Neuron (in vitro differentiated cells): ENCODE results near the gene RMC1.
"Not testable (repeated sequence)": the region's sequence is repeated elsewhere in the genome, so short reads cannot be mapped to it uniquely, and the experiment has no call there.

Experiments
- H2AFZ ChIP-seq: one replicate; pipeline ENCODE4 v1.6.1; 2013; ENCODE audit warnings: low read depth, mild to moderate bottlenecking, inconsistent platforms, low read length, moderate library complexity
- H3K27me3 ChIP-seq: one replicate; pipeline ENCODE4 v1.6.1; 2013; ENCODE audit warnings: low read length; ENCODE audit not compliant: insufficient read depth
- H3K36me3 ChIP-seq: one replicate; pipeline ENCODE4 v1.6.1; 2013; ENCODE audit warnings: low read length; ENCODE audit not compliant: insufficient read depth
- H3K4me1 ChIP-seq: one replicate; pipeline ENCODE4 v1.6.1; 2013; ENCODE audit warnings: low read length; ENCODE audit not compliant: insufficient read depth
- H3K4me3 ChIP-seq: 2 replicates; pipeline ENCODE4 v1.5.1; 2013; ENCODE audit warnings: mild to moderate bottlenecking, low read length, moderate library complexity
- H3K9me3 ChIP-seq: one replicate; pipeline ENCODE4 v1.6.1; 2013; ENCODE audit warnings: low read length

The RMC1 gene

DNA sequence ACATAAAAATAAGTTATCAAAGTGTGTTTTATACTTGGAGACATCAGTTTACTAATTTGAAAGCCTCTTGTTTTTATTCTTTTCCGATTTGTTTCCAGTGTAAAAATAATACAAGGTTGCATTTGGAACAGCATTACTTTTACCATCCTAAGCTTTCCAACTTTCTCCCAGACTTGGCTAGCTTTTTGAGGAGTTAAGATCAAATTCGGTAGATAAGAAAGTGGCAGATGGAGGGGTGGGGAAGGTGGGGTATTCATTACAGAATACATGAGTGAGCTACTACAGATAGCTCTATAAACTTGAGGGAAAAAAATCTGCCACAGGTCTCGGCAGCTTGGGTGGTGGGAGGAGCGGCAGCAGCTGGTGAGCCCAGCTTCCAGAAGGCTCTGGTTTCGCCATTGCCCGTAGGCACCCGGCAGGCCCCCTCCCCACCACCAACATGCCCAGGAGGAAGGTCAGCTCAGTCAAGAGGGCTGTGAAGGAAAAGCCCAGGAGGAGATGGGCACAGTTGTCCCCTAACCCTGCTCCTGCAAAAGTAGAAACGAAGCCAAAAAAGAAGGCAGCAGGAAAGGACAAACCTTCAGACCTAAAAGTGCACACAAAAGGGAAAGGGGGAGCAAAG, 18.6 kb upstream of the RMC1 start:
- Histone ChIP-seq H3K27me3 (no peaks in the 10 kb centered on the region), H3K36me3 (peaks cover 21% of the 10 kb centered on the region), H3K4me3 (no peak overlapping the region), H3K4me1 (no peaks in the 10 kb centered on the region), H2AFZ (no peak overlapping the region), H3K9me3 (no peaks in the 10 kb centered on the region)

DNA sequence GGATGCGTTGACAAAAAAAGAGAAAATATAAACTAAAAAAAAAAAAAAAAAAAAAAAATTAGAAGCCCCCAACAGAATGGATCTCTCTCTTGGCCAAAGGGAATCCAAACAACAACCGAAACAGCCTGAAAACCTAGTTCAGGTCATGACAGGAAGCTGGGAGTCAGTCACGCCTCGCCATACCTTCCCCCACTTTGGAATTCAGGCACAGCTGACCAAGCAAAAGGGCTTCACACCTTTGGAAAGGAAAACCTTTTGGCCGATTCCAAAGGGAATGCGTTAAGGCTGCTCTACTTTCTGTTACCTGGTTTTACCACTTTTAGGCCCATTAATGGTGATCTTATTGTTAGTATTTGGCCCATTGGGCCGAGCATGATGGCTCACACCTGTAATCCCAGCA, 17.9 kb upstream of the RMC1 start:
- Histone ChIP-seq H3K4me1 (no peaks in the 10 kb centered on the region), H3K9me3 (no peaks in the 10 kb centered on the region), H3K27me3 (no peaks in the 10 kb centered on the region), H3K4me3 (no peak overlapping the region), H2AFZ (no peak overlapping the region), H3K36me3 (peaks cover 14% of the 10 kb centered on the region)

DNA sequence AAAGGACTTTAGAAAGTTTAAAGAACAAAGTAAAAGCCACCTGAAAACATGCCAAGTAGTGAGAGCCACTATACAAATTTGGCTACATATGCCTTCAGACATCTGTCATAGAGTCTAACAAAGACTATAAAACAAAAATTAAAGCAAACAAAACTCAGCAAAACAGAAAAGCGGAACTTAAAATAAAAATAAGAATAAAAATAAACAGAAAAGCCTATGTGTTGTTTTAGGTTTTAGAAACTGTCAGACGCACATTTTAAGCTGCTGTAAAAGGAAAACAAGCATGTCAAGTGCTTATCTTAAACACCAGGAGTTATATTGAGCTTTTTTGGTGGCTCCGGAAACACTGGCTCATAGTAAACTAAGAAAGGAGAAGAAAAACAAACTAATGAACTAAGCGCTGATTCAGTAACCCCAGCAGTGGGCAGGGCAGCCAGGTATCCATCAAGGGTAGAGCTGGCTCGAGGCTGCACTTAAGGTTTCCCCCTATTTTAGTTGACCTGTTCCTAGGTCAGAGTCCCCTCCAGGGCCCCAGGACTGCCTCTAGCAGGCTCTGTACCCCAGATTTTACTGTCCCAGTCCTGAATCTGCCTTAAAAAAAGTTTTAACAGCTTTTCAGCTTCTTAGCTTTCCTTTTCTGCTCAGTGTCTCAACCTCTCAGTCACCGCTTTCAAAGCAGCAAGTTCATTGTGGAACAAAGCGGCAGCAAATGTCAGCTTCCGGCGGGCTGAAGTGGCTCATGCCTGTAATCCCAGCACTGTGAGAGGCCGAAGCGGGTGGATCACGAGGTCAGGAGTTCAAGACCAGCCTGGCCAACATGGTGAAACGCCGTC, 15.4 kb upstream of the RMC1 start:
- Histone ChIP-seq H2AFZ (no peak overlapping the region), H3K36me3 (no peaks in the 10 kb centered on the region), H3K4me3 (no peak overlapping the region)

DNA sequence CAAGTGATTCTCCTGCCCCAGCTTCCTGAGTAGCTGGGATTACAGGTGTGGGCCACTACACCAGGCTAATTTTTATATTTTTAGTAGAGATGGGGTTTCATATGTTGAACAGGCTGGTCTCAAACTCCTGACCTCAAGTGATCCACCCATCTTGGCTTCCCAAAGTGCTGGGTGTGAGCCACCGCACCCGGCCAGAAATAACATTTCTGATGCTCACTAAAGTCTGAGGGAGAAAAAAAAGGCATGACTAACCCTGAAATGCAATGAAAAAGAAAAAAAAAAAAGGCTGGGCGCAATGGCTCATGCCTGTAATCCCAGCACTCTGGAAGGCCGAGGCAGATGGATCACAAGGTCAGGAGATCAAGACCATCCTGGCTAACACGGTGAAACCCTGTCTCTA, 13.7 kb upstream of the RMC1 start:
- not testable (repeated sequence) for H3K27me3 ChIP-seq, H3K36me3 ChIP-seq, H3K4me3 ChIP-seq, H3K9me3 ChIP-seq, H2AFZ ChIP-seq, H3K4me1 ChIP-seq

More for the DNA sequence above, 15.4 kb upstream of the RMC1 start:
- no peaks in the 10 kb centered on the region for H3K27me3 ChIP-seq
- no peaks in the 10 kb centered on the region for H3K9me3 ChIP-seq
- no peaks in the 10 kb centered on the region for H3K4me1 ChIP-seq

DNA sequence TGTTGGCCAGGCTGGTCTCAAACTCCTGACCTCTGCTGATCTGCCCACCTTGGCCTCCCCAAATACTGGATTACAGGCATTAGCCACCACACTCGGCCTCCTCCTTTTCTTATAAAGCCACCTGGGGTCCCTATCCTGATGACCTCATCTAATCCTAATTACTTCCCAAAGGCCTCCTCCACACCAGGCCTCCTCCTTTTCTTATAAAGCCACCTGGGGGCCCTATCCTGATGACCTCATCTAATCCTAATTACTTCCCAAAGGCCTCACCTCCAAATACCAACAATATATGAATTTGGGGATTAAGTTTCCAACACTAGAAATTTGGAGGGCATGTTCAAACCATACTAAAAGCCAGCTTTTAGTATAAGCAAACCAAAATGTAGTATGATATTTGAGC, 9.7 kb upstream of the RMC1 start:
- Histone ChIP-seq H3K27me3 (no peaks in the 10 kb centered on the region), H3K4me1 (peaks cover 10% of the 10 kb centered on the region), H3K4me3 (no peak overlapping the region), H3K9me3 (no peaks in the 10 kb centered on the region), H3K36me3 (no peaks in the 10 kb centered on the region), H2AFZ (no peak overlapping the region)

DNA sequence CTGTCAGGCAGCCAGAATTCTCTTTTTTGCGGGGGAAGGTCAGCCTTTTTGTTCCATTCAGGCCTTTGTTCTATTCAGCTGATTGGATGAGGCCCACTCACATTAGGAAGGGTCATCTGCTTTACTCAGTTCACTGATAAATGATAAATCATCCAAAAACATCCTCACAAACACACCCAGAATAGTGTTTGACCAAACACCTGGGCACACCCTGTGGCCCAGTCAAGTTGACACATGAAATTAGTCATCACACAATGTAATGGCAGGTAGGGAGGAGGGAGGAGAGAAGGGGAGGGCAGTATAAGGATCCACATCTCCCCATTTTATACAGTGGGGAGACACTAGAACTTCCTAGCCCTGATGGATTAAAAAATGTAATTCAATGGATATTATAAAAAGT, 8.3 kb upstream of the RMC1 start:
- Histone ChIP-seq H3K9me3 (no peaks in the 10 kb centered on the region), H3K4me1 (peaks cover 10% of the 10 kb centered on the region), H3K27me3 (no peaks in the 10 kb centered on the region), H3K36me3 (no peaks in the 10 kb centered on the region), H3K4me3 (no peak overlapping the region), H2AFZ (no peak overlapping the region)

DNA sequence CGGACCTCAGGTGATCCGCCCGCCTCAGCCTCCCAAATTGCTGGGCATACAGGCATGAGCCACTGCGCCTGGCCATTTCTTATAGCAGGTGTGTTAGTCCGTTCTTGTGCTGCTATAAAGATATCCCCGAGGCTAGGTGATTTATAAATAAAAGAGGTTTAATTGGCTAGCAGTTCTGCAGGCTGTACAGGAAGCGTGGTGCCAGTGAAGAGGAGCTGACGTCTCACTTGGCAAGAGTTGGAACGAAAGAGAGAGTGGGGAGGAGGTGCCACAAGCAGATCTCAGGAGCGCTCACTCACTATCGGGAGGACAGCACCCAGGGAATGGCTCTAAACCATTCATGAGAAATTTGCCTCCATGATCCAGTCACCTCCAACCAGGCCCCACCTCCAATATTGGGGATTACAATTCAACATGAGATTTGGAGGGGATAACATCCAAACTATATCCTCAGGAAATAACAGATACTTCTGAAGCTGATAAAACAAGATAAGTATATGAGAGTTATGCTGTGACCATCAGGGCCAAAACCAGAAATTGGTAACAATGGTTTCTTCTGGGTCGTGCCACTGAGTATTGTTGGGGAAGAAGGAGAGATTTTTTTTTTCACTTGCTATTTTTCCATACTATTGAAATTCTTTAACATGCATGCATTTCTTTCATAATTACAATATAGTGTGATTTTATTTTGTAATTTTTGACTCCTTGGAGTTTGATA, 7.4 kb upstream of the RMC1 start:
- Histone ChIP-seq H3K27me3 (no peaks in the 10 kb centered on the region), H3K4me1 (peaks cover 10% of the 10 kb centered on the region), H3K4me3 (no peak overlapping the region), H3K9me3 (no peaks in the 10 kb centered on the region), H2AFZ (no peak overlapping the region), H3K36me3 (no peaks in the 10 kb centered on the region)

DNA sequence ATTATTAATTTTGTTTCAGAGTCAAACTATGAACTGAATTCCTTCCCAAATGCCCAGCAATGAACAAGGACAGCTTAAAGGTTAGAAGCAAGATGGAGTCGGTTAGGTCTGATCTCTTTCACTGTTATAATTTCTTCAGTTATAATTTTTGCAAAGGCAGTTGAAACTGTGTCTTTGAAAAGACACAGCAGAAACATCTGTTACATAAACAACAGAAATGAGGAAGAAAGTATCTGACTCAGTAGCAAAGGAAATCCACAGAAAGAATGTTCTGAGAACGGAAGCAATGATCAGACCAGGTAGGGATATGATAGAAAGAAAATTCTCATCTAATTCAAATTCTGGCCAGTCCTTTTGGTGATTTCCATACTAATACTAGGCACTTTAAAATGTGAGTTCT, 5.2 kb upstream of the RMC1 start:
- H2AFZ ChIP-seq: no peak overlapping the region
- H3K4me1 ChIP-seq: peaks cover 15% of the 10 kb centered on the region
- no peaks in the 10 kb centered on the region for H3K36me3 ChIP-seq
- H3K27me3 ChIP-seq: no peaks in the 10 kb centered on the region
- H3K9me3 ChIP-seq: no peaks in the 10 kb centered on the region
- H3K4me3 ChIP-seq: no peak overlapping the region

DNA sequence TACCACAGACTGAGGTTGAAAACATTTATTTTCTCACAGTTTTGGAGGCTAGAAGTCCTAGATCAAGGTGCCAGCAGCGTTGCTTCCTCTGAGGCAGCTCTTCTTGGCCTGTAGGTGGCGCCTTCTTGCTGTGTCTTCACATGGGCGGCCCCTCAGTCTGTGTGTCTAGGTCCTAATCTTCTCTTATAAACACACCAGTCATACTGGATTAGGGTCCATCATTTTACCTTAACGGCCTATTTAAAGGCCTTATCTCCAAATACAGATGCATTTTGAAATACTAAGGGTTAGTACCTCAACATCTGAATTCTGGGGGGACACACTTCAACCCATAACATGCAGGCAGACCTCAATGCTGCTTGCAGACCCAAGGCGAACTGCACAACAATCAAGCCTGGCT, 4.4 kb upstream of the RMC1 start:
- Histone ChIP-seq H3K36me3 (no peaks in the 10 kb centered on the region), H3K9me3 (no peaks in the 10 kb centered on the region)

DNA sequence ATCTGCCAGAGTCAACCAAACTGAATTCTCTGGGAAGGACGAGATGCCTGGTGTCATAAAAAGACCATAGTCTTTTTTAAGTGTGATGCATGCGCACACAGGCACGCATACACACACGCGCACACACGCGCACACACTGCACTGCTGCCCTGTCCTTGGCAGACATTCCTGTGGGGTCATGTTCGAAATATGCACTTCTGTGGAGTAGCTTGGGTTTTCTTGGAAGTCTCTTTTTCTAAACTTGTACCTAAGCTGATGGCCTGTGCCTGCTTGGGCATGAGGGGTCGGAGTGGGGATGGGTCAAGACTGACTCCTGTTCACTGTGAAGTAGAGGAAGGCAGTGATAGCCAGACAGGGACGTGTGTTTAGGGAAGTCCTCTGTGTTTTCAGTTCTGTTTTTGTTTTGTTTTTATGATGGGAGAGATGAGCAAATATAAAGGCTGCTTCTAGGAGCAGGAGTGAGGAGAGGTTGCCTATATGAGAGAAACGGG, 4.0 kb upstream of the RMC1 start:
- Histone ChIP-seq H3K36me3 (no peaks in the 10 kb centered on the region), H3K27me3 (no peaks in the 10 kb centered on the region)

More for the DNA sequence above, 4.4 kb upstream of the RMC1 start:
- Histone ChIP-seq H3K27me3 (no peaks in the 10 kb centered on the region), H3K4me3 (no peak overlapping the region), H2AFZ (peak overlapping the region; percentile 17), H3K4me1 (peaks cover 17% of the 10 kb centered on the region)

DNA sequence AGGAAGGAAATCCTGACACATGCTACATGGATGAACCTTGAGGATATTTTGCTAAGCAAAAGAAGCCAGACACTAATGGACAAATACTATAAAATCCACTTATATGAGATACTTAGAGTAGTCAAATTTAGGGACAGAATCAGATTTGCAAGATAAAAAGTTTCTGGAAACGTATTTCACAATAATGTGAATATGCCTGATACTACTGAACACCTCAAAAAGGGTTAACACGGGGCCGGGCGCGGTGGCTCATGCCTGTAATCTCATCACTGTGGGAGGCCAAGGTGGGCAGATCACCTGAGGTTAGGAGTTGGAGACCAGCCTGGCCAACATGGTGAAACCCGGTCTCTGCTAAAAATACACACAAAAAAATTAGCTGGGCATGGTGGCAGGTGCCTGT, 1.7 kb upstream of the RMC1 start:
- no peaks in the 10 kb centered on the region for H3K9me3 ChIP-seq
- H3K4me1 ChIP-seq: peaks cover 17% of the 10 kb centered on the region
- H3K27me3 ChIP-seq: no peaks in the 10 kb centered on the region
- H3K36me3 ChIP-seq: peaks cover 4% of the 10 kb centered on the region
- H2AFZ ChIP-seq: no peak overlapping the region
- no peak overlapping the region for H3K4me3 ChIP-seq

More for the DNA sequence above, 4.0 kb upstream of the RMC1 start:
- Histone ChIP-seq H3K9me3 (no peaks in the 10 kb centered on the region), H3K4me1 (peaks cover 21% of the 10 kb centered on the region), H2AFZ (peak overlapping the region; percentile 17), H3K4me3 (no peak overlapping the region)

DNA sequence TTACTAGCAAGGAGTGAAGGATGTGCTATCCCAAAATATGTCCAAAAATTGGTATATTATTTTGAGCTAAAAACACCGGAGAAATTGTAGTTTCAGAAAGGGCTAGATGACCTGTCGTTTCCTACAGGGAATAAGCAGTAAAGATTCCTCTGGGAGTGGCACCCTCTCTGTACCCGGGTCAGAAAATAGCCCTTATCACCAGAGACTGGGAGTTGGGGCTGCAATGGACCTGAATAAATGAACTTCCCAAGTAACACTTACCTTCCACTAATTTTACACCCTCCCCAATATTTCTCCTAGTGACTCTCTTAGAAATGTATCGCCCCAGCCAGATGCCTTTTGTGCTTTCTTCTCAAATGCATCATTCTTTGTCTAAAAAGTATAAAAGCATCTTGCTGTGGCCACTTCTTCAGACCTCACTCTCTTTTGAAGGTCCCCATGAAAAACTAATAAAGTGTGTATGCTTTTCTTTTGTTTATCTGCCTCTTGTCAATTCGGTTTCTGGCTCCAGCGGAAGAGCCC, 734 bp upstream of the RMC1 start:
- Histone ChIP-seq H3K27me3 (no peaks in the 10 kb centered on the region), H3K4me3 (peak overlapping the region; percentile 82), H3K9me3 (no peaks in the 10 kb centered on the region), H2AFZ (peak overlapping the region; percentile 83), H3K4me1 (peaks cover 17% of the 10 kb centered on the region), H3K36me3 (peaks cover 12% of the 10 kb centered on the region)

DNA sequence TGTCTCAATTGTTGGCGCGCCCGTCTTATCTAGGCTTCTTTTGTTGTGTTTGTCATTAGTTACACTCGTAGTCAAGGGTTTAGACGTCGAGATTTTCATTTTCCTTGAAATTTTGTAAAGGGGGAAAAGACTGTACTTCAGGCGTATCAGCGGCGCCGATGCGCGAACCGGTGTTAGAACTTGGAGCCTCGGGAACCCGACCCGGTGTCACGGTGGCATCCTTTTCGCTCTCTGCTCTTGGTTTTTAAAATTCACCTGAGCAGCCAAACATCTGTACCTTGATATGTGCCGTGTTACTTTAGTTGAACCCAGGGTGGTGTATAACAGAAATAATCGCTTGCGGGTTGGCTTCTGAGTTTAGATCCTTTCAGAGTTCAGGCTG, 643 bp downstream of the RMC1 start:
- peak overlapping the region; percentile 82 for H3K4me3 ChIP-seq
- peaks cover 25% of the 10 kb centered on the region for H3K36me3 ChIP-seq
- peak overlapping the region; percentile 83 for H2AFZ ChIP-seq

More for the DNA sequence above, 643 bp downstream of the RMC1 start:
- H3K4me1 ChIP-seq: peaks cover 17% of the 10 kb centered on the region
- H3K27me3 ChIP-seq: no peaks in the 10 kb centered on the region
- H3K9me3 ChIP-seq: no peaks in the 10 kb centered on the region
